Inflammatory macrophage treated with lipopolysaccharide for 1 hour (primary cell): ENCODE results near the gene OVCA2.

Experiments
- DNase-seq, 2 donors: peaks; one replicate each; pipeline ENCODE4 v3.0.0-alpha.2; 2020 to 2022

Gene OVCA2

DNA sequence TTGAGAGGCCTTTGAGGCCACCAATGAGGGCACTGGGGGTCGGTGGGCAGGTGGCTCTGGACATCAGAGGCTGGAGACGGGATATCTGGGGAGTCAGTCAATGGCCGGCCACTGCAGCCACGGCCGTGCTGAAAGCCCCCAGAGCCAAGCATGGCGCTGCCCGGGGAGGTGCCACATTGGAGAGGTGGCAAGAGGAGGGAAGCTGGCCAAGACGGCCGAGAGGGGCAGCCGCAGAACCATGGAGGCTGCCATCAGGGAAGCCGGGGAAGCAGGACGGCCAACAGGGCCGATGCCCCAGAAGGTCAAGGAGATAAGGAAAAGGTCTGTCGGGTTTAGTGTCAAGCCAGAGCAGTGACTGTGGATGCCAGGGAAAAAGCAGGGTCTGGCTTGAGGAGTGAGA lies 26.5 kb upstream of the OVCA2 start:
- DNase-seq = no peak

DNA sequence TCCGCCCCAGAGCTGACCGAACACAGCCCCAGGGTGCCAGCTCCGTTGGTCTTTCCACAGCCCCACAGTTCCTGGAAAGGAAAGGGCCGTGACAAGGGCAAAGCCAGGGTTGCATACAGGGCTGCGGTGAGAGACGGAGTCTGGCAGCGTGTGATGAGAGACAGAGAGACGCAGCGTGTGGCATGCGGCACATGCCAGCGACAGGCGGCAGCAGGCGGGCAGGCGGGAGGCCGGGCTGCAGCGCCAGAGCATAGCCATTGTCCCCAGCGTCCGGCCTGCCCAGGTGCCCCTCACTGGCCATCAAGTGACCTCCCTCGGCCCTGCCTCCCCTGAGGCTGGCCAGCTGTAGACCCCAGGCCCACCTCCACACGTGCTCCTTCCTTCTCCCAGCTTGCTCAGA lies 25.3 kb upstream of the OVCA2 start:
- DNase-seq = no peak

DNA sequence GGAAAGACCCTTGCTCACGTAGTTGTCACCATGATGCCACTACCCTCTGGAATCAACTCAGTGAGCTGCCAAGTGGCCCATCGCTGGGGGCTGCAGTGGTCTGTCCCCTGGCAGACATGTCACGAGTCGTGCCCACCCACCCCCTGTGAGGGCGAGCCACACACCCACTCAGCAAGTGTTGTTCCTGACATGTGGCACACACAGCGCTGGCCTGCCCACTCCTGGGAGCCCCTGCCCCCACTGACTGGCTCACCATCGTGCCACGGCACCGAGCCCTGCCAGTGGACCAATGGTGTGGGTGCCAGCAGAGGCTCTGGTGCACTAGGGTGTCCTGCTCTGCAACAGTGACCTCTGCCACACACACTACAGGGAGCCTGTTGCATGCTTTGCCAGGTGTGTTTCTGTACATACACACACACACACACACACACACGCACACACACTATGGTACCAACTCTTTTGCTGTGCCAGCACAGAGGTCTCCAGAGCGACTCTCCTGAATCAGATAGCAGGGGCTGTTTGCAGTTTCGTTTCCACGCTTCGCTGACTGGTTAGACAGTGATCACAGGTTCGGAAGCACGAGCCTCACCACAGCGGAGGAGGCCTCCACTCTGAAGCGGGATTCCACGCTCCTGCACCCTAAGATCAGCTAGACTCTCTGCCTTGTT lies 24.4 kb upstream of the OVCA2 start:
- no peak for DNase-seq

DNA sequence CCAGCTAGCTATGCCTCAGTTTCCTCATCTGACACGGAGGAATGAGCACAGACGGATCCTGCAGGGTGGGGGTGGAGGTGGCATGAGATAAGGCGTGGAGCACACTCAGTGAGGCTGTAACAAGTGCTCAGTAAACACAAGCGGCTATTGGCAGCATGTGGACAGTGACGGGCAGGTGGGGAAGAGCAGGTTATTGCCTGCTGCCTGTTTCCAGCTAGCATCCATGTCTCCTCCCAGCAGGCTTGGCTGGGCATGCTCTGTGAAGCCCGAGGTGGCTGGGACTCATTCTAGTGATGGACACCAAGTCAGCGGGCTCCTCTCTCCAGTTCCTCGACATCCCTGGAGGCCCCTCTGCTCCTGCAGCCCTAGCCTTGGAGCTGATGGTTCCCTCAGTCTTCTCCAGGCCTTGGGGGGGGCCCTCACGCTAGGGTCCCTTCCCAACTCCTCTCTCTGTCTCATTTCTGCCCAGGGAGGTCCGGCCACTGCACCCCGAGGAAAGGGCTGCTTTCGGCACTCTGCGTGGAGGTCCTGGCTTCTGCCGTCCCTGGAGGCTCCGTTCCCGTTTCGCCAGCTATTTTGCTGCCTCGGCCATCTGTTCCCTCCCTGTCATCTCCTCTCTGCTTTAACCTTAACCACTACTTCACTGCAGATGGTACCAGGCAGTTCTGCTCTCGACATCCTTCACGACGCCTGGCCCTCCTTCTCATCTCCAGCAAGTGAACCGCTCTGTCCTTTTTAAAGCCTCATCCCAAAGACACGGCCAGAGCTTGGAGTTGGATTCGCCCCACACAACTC lies 22.9 kb upstream of the OVCA2 start:
- no peak for DNase-seq

DNA sequence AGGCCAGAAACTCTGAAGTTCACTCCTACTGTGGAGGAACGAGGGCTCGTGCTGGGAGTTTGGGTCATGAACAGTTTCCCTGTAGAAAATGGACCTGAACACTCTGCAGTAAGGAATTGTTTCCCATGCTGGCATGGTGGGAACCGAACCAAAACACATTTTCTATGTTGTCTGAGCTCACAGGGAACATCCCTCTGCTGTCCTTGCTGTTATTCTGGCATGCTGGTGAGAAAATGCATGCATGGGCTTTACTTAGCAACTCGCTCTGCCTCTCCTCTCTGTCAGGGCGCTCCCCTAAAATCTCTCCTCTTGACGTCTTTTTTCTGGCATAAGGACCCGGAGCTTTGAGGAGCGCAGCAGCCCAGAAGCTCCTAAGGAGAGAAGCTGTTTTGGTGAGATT lies 22.1 kb upstream of the OVCA2 start:
- no peak for DNase-seq

DNA sequence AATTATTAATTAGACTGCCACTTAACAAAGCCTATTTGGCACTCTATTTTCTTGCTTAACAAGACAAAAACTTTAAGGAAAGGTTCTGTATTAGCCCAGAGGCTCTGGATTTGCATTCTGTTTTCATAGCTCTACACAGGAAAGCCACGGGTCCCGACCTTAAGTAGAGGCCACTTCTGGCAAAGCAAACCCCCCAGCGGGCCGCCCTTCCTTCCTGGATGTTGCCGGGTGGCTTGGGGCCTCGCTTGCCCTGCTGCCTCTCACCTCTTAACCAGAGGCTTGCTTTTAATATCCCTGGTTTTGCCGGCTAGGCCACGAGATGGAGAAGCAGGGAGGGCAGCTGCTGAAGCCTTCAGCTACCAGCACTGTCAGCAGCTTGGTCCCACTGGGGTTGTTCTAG lies 21.1 kb upstream of the OVCA2 start:
- no peak for DNase-seq

DNA sequence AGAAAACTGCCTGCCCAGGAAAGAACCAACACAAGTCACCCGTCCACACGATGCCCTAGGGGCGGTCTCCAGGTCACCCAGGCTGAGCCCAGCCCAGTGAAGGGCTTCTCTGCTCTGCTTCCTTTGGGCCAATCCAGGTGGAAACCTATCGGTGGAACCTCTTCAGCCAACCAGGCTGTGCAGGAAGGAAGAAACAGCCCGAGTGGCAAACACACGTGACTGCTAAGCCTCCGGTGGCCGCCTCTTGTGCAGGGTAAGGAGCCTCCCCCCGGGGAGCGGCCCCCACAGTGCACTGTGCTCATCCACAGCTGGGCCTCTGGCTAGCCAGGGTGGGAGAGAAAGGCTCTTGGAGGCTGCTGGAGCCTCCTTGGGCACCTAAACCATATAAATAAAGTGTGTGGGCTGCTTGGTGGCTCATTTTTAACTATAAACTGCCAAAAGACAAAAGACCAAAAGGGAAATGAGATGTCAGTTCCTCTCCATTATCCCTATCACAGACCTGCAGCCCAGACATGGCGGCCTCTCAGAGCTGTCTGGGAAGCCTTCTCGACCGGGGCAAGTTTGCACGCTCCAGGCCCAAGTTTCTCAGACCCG lies 19.1 kb upstream of the OVCA2 start:
- DNase-seq = no peak

DNA sequence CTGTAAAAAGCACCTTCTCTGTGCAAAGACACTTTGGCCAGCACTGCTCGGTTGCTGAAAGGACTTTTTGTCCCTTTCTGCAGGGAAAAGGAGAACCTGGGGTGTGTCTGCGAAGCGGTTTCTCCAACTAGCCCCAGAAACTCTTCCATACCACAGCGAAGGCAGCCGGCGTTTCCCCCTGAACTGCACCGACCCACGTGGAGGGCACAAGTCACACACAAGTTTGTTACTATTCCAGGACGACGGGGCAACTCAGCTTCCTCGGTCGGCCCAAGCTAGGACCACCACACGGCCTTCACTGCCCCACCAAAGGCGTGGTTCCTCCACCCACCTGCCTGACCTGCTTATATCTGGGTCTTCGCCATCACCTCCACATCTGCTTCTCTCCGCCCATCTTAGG lies 18.6 kb upstream of the OVCA2 start:
- DNase-seq = no peak

DNA sequence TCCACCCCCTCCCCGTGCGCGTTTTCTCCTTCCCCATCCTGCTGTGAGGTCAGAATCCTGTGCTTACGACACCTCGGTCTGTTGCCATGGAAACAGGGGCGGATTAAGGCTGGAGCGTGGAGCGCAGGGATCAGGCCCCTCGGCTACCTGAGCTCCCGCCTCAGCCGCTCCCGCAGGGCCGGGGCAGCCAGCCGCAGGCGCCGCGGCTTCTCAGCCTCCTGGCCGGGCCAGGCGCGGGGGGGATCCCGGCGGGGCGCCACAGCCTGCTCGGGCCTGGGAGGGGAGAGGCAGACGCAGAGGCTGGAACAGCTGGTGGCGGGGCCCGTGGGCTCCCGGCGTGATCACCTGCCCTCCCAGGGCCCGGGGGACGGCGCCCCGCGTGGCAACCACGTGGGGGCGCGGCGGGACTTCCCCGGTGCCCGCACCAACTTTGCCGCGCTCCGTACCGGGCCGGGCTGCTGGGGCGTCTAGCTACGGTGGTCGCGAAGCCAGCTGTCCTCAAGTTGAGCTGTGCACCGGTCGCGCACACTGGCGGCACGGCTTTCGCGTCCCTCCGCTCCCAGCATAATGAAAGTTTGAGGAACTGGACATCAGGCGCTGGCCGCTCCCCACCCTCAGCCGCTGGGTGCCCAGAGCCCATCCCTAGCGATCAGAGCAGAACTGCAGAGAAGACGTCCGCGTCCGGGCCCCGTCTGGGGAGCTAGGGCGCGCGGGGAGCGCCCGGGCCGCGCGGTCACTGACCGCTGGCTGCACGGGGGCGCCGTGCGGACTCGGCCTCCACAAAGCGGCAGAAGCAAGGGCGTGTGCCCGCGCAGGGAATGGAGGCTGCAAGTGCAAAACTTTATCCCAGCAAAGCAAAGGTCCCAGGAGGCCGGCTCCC lies 17.9 kb upstream of the OVCA2 start:
- DNase-seq = peak; percentile 43 to 83

DNA sequence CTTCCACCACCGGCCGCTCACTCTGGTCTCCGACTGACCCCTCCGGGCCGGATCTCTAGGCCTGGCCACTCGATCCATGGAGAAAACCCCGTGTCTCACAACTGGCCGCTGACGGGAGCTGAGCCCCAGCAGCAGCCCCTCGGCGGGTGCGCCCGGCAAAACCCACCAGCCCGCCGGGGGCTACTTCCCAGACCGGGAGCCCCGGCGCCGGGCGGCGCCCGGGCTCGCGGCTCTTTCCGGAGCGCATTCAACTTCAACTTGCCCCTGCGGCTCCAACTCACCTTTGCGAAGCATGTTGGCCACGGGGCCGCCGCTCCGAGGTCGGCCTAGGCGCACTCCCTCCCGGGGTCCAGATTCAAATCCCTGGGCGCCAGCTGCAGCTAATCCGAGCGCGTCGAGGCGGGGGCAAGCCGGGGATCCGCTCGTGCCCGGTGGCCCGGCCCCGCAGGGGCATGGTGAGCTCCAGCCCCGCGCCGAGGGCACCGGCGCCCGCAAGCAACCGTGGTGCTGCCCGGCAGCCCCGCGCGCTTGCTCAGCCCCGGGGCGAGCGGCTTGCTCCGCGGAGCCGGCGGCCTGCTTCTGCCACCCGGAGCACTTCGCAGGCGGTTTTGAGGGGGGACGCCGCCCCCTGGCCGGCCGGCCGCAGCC lies 17.1 kb upstream of the OVCA2 start:
- DNase-seq = no peak

DNA sequence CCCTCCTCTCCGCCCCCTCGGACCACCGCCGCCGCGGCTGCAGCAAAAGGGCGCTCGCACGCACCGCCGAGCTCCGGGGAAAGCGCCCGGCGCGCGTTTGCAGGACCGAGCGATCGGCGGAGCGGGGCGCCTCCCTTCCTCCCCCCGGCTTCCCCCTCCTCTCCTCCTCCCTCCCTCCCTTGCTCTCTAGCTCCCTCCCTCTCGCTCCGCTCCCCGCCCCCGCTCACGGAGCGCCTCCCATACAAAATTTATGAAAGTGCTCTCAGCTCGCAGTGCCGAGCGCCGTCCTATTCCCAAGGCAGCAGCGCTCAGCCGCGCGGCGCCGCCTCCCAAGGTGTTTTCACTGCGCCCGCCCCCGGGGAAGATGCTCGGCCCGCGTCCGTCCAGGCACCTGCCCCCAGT lies 16.6 kb upstream of the OVCA2 start, which contains the start of gene RTN4RL1:
TSS of gene RTN4RL1 (minus strand) at position 115 of the 402 bp plus-strand sequence. CDS start 469 bp downstream, outside the sequence.
- DNase-seq = peak; percentile 10 to 31

DNA sequence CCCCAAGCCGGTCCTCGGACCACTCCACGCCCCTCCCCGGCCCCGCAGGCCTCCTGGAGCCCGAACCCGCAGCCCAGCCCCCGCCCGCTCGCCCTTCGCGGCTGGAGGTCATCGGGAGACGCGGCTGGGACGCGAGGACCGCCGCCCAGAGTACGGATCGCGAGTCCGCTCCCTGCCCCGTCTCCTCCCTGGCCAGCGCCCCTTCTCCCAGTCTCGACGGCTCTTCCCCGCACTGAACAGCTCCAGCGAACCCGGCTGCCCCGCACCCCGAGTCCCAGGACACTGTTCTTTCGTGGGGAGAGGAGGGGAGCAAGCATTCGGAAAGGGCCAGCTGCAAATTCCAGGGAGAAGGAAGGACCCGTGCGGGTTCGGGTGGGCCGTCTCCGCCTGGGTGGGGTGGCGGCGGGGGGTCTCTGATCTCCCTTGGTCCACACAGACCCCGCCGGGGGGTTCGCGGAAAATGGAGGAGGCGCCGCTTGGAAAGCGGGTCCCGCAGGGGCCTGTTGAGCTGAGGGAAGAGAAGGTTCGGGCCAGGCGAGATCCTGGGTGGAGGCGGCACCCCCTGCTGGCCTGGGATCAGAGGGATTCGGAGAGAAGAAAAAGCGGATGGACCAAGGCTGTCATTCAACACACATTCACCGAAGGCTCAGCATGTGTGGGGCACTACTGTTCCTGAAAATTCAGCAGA lies 16.1 kb upstream of the OVCA2 start:
- DNase-seq = peak; percentile 47 to 59

DNA sequence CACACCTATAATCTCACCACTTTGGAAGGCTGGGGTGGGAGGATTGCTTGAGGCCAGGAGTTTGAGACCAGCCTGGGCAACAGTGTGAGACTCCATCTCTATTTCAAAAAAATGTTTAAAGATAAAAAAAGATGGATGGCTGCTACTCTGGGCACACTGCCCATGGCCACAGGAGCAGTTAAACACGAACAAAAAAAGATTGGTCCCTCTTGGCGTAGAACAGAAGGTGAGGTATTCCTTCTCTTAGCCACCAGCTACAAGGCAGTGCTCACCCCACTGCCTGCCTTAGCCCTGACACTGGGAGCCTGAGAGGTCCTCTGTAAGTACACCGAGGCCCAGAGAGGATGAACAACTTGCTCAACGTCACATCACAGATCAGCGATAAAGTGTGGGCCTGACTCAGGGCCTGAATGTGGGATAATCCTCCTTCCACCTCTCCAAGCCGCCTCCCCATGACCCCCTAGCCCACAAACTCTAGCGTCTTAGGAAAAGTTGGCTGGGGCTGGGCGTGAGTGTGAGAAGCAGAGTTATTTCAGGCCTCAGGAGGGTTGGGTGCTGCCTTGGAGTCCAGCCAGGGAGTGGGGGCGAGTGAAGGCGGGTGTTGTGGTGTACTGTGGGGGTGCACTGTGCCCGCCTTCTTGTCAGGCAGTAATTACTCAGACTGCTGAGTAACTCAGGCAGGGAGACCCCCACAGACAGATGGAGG lies 14.1 kb upstream of the OVCA2 start:
- DNase-seq = no peak

DNA sequence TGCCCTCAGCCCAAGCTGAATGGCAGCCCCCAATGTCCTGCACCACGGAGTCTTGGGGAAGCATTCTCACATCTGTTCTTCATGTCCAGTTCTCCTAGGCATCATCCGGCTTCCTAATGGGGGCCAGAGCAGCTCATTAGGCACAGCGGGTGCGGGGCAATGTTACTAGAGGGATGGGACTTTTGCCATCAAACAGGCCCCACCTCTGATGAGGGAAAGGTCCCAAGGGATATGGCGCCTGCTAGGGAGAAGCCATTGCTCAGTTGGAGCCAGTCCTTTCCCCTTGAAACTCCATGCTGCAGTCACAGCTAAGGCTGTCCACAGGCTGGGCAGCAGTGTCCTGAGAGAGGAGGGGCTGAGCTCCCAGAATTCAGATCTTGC lies 13.6 kb upstream of the OVCA2 start:
- no peak for DNase-seq

DNA sequence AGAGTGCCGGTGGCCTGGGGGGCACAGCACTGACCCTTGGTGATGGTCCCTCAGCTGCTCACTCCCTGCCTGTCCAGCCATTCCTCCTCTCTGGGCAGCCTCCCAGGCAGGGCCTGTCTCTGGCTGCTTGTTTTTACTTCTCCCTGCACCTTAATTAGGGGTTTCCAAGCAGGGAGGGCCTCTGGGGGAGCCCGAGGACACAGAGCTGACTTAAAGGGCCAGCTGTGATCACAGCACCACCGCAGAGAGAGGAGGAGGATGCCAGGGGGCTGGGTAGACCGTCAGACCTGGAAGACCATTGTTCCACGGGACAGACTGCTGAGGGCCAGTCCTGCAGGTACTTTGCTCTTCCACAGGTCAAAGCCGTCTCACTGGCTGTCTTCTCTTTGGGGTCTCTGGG lies 13.1 kb upstream of the OVCA2 start:
- DNase-seq = no peak

DNA sequence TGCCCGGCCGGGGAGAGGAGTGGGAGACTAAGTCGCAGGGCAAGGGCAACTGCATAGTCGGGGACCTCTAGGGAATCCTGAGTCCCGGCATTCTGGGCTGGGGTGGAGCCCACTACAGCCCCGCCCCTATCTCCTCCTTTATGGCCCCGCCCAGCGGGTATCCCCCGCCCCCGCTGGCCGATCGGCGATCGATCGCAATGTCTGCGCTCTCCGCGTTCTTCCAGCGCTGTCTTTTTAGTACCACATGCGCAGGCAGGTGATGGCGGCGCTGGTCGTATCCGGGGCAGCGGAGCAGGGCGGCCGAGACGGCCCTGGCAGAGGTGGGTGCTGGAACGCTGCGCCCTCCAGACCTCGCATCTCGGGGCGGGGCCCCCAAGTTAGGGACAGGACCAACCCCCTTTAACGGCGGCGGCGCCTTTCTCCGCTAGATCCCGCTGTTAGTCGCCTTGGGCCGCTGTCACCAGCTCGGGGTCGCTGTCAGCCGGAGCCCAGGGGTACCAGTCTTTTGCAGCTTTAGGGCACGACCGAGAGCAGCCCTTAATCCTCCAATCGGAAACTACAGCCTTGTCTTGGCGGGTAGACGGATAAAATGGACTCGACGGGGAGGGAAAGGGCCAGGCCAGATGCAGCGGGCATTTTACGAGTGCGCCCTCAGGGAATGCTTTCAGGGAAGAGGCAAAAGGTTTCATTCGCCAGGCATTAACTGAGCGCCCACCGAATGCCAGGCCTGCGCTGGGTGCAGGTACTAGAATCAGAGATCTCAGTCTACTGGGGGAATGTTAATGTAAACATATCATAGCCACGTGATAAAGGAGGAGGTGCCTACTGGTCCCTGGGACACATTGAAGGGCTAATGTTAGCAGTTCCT lies 11.7 kb upstream of the OVCA2 start, which contains the start of gene DPH1:
TSS of gene DPH1 (plus strand) at position 243 of the 868 bp plus-strand sequence. CDS start at position 260, 17 bp downstream.
- DNase-seq = peak; percentile 84 to 94

DNA sequence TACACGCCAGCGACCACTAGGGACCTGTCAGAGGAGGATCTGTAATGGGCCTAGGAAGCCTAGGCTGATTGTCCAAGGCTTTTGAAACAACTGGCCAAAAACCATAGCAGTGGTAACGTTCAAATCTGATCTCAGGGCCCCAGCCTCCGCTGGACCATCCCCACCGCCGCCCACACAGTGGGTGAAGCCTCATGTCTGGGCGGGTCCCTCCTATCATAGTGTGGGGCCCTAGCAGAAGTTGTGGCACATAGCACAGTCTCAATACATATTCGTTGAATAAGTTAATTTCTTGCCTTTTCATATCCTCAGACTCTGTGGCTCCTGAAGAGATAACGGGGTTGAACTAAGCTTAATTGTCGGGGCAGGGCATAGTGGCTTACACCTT lies 11.1 kb upstream of the OVCA2 start:
- no peak for DNase-seq

DNA sequence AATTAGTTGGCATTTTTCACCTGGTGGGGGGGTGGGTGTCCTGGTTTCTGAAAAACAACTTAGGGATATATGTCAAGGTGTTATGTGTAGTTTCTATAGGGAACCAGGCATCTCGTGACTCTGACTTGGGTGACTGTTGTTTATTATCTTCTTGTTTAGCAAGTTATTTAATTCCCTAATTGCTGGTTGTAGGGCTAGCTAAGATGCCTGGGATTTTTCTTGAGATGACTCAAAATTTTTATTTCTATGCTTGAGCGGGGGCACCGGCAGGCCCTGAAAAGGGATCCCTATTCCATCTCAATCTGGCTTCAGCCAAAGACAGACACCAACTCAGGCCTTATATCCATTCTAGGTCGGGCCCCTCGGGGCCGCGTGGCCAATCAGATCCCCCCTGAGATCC lies 8.7 kb upstream of the OVCA2 start:
- DNase-seq = no peak

DNA sequence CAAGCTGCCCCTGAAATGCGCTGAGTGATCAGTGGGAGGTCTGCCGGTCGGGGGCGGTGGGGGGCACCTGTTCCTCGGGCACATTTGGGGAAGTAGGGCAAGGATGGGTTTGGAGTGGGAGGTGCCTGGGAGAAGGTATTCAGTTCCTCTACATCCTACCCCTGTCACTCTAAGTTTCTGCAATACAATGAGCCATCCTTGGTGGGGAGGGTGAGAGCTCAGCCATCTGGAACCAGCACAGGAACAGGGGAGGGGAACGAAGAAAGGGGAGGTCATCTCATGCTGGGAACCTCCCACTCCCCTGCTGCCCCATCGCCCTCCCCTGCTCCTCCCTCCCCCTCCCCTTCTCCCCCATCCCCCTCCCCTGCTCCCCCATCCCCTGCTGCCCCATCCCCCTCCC lies 7.7 kb upstream of the OVCA2 start:
- DNase-seq = no peak
